Activated naive CD4-positive, alpha-beta T cell (primary cell): ENCODE results near the gene S100A11.

Experiments
- DNase-seq, 4 experiments: peaks; one replicate each; lab custom pipeline; 2025; lab: John Stamatoyannopoulos, UW

S100A11 gene

GRCh38 chr1:152001631-152002584 lies 34.9 kb downstream of the S100A11 start:
- DNase-seq: peak; percentile 18 to 72 (median 54)

- no peak for DNase-seq
Observed at GRCh38 chr1:152000964-152001630, 35.7 kb downstream of the S100A11 start.

GRCh38 chr1:151998611-151999362 lies 38.0 kb downstream of the S100A11 start:
- DNase-seq: no peak

- DNase-seq: no peak
Observed at GRCh38 chr1:151997284-151997570, 39.6 kb downstream of the S100A11 start.

GRCh38 chr1:151995774-151996173 lies 41.0 kb downstream of the S100A11 start:
- DNase-seq: no peak

- DNase-seq: no peak
Observed at GRCh38 chr1:151994956-151995355, 41.8 kb downstream of the S100A11 start.

- peak in 3 of 4 experiments; percentile 16 to 76 (median 63) for DNase-seq
Observed at GRCh38 chr1:151993734-151994496, 42.9 kb downstream of the S100A11 start, which contains the start of gene S100A10. Gene S100A10 (minus strand): TSS chr1:151993859. CDS start chr1:151986230, 7,629 bp downstream.

GRCh38 chr1:151993084-151993733 lies 43.6 kb downstream of the S100A11 start:
- peak in 2 of 4 experiments; percentile 16 to 19 for DNase-seq

- no peak for DNase-seq
Observed at GRCh38 chr1:151992303-151993083, 44.3 kb downstream of the S100A11 start.

GRCh38 chr1:151991663-151992302 lies 45.0 kb downstream of the S100A11 start:
- DNase-seq: no peak

GRCh38 chr1:151990856-151991198 lies 46.0 kb downstream of the S100A11 start:
- DNase-seq: no peak

- DNase-seq: no peak
Observed at GRCh38 chr1:151990058-151990855, 46.5 kb downstream of the S100A11 start.

- DNase-seq: no peak
Observed at GRCh38 chr1:151989211-151989862, 47.5 kb downstream of the S100A11 start.

GRCh38 chr1:151988405-151988923 lies 48.3 kb downstream of the S100A11 start:
- no peak for DNase-seq

GRCh38 chr1:151986501-151987190 lies 50.2 kb downstream of the S100A11 start:
- DNase-seq: no peak

- no peak for DNase-seq
Observed at GRCh38 chr1:151985768-151986167, 51.0 kb downstream of the S100A11 start.

GRCh38 chr1:151985270-151985669 lies 51.5 kb downstream of the S100A11 start:
- DNase-seq: no peak
